GM18867 (cell line): Measurements from ENCODE around the gene SLC38A5.
"Not testable (repeated sequence)": the region's sequence is repeated elsewhere in the genome, so short reads cannot be mapped to it uniquely, and the experiment has no call there.

Source experiments
- ATAC-seq: cut with Tn5 transposase; IDR thresholded peaks from one replicate; pipeline ENCODE4 v1.9.1; 2021; ENCODE audit warnings: mild to moderate bottlenecking, moderate library complexity; ENCODE audit not compliant: unreplicated experiment

SLC38A5 gene

GRCh38 chrX:48470833-48471118 lies 716 bp upstream of the SLC38A5 start:
- ATAC-seq, result no peak

- no peak for ATAC-seq
These were observed 1.1 kb downstream of the SLC38A5 start for GRCh38 chrX:48468693-48469691.

GRCh38 chrX:48468247-48468671 lies 1.8 kb downstream of the SLC38A5 start:
- no peak for ATAC-seq

GRCh38 chrX:48467281-48467761 lies 2.7 kb downstream of the SLC38A5 start:
- ATAC-seq, result no peak

GRCh38 chrX:48466696-48467095 lies 3.4 kb downstream of the SLC38A5 start:
- ATAC-seq, result no peak

GRCh38 chrX:48465336-48465933 lies 4.6 kb downstream of the SLC38A5 start:
- no peak for ATAC-seq

- no peak for ATAC-seq
These were observed 8.2 kb downstream of the SLC38A5 start for GRCh38 chrX:48461830-48462229.

- no peak for ATAC-seq
These were observed 9.5 kb downstream of the SLC38A5 start for GRCh38 chrX:48460606-48461005.

GRCh38 chrX:48460031-48460430 lies 10.0 kb downstream of the SLC38A5 start:
- no peak for ATAC-seq

GRCh38 chrX:48459483-48459882 lies 10.6 kb downstream of the SLC38A5 start:
- no peak for ATAC-seq

- no peak for ATAC-seq
These were observed 11.3 kb downstream of the SLC38A5 start for GRCh38 chrX:48458711-48459110.

- ATAC-seq, result no peak
These were observed 13.3 kb downstream of the SLC38A5 start for GRCh38 chrX:48456628-48457331.

- ATAC-seq, result no peak
These were observed 18.4 kb downstream of the SLC38A5 start for GRCh38 chrX:48451708-48452107.

- ATAC-seq, result no peak
These were observed 20.0 kb downstream of the SLC38A5 start for GRCh38 chrX:48450076-48450475.

GRCh38 chrX:48447201-48447600 lies 22.9 kb downstream of the SLC38A5 start:
- ATAC-seq, result not testable (repeated sequence)

- not testable (repeated sequence) for ATAC-seq
These were observed 36.3 kb downstream of the SLC38A5 start for GRCh38 chrX:48433713-48434112.

- not testable (repeated sequence) for ATAC-seq
These were observed 39.9 kb downstream of the SLC38A5 start for GRCh38 chrX:48430166-48430565.

GRCh38 chrX:48429606-48430005 lies 40.5 kb downstream of the SLC38A5 start:
- not testable (repeated sequence) for ATAC-seq

- not testable (repeated sequence) for ATAC-seq
These were observed 42.9 kb downstream of the SLC38A5 start for GRCh38 chrX:48427027-48427716.

- not testable (repeated sequence) for ATAC-seq
These were observed 58.2 kb downstream of the SLC38A5 start, which contains the start of gene SSX4B for GRCh38 chrX:48411860-48412259. Gene SSX4B, minus strand, starts transcription at chrX:48411960. Its CDS starts 588 bp downstream, at chrX:48411372.
